ENCODE measurements around the gene BFSP2. TPM values are rescaled to one million over a fixed set of nuclear protein-coding genes. Genes with fewer than 3 reads are reported as not detected.

Gene BFSP2, protein sequence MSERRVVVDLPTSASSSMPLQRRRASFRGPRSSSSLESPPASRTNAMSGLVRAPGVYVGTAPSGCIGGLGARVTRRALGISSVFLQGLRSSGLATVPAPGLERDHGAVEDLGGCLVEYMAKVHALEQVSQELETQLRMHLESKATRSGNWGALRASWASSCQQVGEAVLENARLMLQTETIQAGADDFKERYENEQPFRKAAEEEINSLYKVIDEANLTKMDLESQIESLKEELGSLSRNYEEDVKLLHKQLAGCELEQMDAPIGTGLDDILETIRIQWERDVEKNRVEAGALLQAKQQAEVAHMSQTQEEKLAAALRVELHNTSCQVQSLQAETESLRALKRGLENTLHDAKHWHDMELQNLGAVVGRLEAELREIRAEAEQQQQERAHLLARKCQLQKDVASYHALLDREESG
- under 1 TPM in 1 of 2 experiments, not detected in 1; 0.61 TPM for total RNA-seq

- ChIA-PET CTCF (interaction anchor here (0.6 kb wide), 1 partner anchor 245 kb away, joined by 3 read pairs; no protein-coding TSS in a partner anchor), POLR2A (no interaction called here)
Measured at GRCh38 chr3:133400006-133400515, at the start of gene BFSP2. BFSP2 (plus strand) TSS chr3:133400056; CDS start chr3:133400084, 28 bp downstream.

- POLR2A ChIA-PET, result no interaction called here
- CTCF ChIA-PET, result no interaction called here
Measured at GRCh38 chr3:133354721-133355120, 45.1 kb upstream of the BFSP2 start.

DNA sequence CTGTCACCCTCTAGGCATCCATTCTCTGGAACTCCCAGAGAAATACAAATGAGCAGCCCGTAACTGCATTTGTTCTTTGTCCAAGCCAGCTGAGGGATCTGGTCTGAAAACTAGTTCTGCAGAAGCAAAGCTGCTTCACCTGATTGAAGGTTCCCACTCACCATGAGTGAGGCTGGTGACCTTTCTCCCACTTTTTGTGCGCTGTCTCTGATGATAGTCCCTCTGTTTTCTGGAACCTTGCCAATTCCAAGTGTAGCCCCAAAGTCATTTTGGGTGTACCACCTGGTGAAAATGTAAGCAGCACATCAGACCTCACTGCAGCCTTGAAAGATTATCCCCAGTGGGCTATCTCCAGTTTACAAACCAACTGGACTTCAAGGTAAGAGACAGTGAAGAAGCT, 39.4 kb upstream of the BFSP2 start:
- ChIA-PET CTCF (no interaction called here), POLR2A (no interaction called here)

- ChIA-PET POLR2A (no interaction called here), CTCF (no interaction called here)
Measured at GRCh38 chr3:133361011-133361410, 38.8 kb upstream of the BFSP2 start.

DNA sequence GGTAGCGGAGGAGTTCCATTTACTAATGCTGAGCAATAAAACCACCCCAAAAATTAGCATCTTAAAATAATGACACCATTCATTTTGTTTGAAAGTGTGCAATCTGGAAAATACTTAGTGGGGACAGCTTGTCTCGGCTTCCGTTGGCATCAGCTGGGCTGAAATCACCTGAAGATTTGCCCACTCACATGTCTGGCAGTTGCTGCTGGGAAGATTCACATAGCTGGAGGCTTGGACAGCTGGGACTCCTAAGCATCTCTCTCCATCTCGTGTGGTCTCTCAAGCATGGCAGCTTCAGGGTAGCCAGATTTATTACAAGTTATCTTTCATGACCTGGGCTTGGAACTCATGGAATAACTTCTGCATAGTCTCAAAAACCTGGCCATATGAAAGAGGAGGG, 38.4 kb upstream of the BFSP2 start:
- ChIA-PET CTCF (no interaction called here), POLR2A (no interaction called here)

- ChIA-PET CTCF (no interaction called here), POLR2A (no interaction called here)
Measured at GRCh38 chr3:133362539-133362938, 37.3 kb upstream of the BFSP2 start.

DNA sequence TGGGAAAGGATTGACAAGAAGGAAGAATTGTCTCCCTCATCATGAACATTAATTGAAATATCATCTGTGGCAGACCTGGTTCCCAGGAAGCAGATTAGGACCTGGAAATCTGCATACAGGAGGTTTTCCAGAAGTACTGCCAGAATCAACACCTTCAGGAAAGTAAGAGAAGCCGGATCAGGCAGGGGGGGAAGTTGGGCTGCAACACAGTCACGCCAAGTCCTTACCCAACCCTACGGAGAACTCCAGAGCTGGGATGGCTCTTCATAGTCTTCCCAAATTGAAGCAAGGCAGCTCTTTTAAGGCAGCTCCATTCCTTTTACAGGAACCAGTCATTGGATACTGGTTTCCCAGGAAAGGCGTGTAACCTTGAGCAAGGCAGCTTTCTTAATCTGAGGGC, 35.2 kb upstream of the BFSP2 start:
- CTCF ChIA-PET, result no interaction called here

DNA sequence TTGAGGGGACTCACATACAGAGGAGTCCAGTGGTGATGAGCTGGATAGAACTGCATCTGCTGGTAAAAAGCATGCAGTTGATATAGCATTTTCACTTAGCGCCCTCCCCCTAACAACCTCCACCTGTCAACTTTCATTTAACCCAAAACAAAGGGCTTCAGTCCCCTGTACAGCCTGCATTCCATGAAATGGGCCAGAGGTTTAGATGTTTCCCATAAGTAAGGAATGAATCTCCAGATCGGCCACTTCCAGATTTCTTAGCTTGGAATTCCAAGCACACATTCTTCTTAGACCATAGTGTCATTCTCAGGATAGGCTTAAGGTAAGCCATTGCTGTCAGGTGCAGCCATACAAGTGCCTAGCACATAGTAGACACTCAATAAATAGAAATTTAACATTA, 32.9 kb upstream of the BFSP2 start:
- ChIA-PET POLR2A (no interaction called here), CTCF (interaction anchor here (0.5 kb wide), 1 partner anchor 23 kb away, joined by 5 read pairs; no protein-coding TSS in a partner anchor)

More for the DNA sequence above, 35.2 kb upstream of the BFSP2 start:
- POLR2A ChIA-PET, result no interaction called here

DNA sequence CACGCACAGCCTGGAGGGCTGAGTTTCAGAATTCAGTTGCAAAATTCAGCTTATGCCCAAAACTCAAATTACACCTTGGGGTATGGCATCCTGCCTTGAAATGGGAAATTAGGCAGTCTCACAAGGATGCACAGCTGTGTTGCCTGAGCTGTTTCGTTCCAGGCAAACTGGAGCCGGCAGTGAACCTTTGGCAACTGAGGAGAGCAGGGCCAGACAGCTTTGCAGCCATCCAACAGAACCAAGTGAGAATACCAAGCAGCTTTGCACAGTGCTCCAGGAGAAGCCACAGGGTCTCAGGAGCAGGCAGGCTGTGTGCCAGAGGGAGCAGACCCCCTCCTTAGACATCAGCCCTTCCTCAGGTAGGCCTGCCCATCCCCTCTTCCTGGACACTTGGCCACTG, 32.5 kb upstream of the BFSP2 start:
- ChIA-PET CTCF (interaction anchor here (0.5 kb wide), 1 partner anchor 22 kb away, joined by 5 read pairs; no protein-coding TSS in a partner anchor), POLR2A (no interaction called here)

DNA sequence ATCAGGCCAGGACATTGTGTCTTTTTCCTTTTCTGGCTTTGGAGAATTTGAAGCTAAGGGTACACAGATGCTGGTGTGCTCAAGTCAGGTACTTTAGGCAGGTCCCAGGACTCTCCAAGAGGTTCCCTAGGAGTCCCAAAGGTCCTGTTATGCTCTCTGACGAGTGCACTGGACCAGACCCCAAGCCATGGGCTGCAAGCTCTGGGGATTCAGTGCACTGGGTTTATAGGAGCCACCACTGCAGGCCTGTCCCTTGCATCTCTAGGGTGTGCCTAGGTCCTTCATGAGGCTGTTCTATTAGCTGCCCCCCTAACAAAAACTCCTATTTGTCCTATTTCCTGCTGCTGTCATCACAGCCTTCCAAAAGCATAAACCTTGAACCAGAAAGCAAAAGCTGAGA, 31.9 kb upstream of the BFSP2 start:
- CTCF ChIA-PET, result no interaction called here
- POLR2A ChIA-PET, result no interaction called here

GRCh38 chr3:133368371-133369067, 31.3 kb upstream of the BFSP2 start:
- ChIA-PET CTCF (no interaction called here), POLR2A (no interaction called here)

DNA sequence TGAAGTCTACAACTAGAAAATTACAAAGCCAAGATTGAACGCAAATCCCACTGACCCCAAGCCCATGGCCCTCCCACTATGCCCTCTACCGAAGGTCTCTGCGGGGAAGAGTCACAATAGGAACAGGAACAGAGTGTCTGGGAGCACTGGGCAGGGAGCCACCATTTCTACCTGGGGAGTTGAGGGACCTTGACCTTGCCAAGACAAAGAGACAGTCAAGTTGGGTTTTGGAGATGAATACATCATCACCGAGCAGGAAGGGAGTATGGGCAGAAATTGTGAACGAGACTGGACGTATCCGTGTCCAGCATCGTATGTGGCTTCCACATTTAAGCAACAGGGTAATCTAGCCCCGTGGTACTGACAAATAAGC, 30.8 kb upstream of the BFSP2 start:
- CTCF ChIA-PET, result no interaction called here

GRCh38 chr3:133371181-133371580, 28.7 kb upstream of the BFSP2 start:
- POLR2A ChIA-PET, result no interaction called here
- CTCF ChIA-PET, result interaction anchor here (0.6 to 0.7 kb wide), 2 partner anchors 12 to 148 kb away, joined by 3 read pairs; no protein-coding TSS in a partner anchor

More for the DNA sequence above, 30.8 kb upstream of the BFSP2 start:
- POLR2A ChIA-PET, result no interaction called here

DNA sequence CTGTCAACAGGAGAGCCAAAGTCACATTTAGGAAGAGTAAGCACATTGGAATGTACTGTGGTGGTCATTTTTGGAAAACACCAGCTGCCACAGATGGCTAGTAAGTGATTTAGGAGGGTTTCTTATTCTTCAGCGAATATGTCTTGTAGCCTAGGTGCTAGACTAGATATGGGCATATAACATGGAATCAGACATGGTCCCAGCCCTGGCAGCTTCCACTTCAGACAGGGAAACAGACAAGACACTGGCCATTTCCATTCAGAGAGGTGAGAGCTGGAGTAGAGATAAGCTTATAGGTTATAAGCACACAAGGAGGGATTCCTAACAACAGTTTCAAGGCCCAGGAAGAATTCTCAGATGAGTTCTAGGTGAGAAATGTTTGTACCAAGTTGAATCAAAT, 28.2 kb upstream of the BFSP2 start:
- POLR2A ChIA-PET, result no interaction called here

DNA sequence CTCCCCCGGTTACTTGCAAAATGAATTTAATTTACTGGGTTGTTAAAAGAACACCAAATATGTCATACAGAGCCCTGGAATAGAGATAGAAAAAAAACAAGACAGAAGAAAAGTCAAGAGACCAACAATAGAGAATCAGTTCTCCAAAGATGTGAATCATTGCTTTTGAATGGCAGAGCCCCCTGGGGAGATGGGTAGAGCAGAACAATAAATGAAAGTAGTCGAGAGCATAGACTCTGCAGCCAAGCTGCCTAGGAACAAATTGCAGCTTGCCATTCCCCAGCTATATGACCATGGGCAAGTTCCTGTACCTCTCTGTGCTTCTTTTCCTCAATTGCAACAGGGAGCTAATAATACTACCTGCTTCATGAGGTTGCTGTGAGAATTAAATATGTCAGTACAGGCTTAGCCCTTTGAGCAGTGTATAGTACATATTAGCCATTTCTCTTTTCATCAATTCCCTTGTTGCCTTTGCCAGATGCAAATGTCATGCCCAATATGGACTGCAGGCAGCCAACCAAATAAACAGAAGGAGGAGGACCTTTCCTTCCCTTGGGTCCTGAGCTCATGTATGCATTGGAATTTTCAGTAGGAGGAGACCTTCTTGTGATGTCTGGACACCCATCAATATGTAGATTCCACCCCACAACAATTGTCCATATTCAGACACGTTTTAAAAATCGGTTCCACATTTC, 25.0 kb upstream of the BFSP2 start:
- ChIA-PET POLR2A (no interaction called here), CTCF (no interaction called here)

More for the DNA sequence above, 28.2 kb upstream of the BFSP2 start:
- CTCF ChIA-PET, result no interaction called here

- POLR2A ChIA-PET, result no interaction called here
- CTCF ChIA-PET, result no interaction called here
Measured at GRCh38 chr3:133375403-133375745, 24.5 kb upstream of the BFSP2 start.

DNA sequence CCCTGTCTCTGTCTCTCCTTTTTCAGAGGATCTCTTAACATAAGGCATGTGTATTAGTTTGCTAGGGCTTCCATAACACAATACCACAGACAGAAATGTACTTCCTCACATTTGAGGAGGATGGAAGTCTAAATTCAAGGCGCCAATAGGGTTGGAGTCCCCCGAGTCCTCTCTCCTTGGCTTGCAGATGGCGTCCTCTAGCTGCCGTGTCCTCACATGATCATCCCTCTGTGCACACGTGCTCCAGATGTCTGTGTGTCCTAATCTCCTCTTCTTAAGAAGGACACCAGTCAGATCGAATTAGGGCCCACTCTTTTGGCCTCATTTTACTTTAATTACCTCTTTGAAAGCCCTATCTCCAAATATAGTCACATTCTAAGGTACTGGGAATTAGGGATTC, 23.0 kb upstream of the BFSP2 start:
- ChIA-PET POLR2A (no interaction called here), CTCF (no interaction called here)

DNA sequence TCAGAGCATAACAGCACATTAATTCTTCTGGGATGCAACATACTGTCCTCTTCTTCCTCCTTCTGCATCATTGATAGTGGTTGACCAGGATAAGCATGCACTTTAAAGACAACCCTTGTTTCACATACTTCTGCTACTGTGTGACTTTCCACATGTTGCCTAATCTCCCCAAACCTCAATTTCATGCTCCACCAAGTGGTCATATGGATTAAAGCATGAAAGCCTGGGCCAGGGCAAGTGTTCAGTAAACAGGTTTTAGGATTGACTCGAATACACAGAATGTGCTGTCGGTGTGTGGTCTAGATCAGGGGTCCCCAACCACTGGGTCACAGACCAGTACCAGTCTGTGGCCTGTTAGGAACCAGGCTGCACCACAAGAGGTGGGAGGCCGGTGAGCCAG, 22.5 kb upstream of the BFSP2 start:
- POLR2A ChIA-PET, result no interaction called here
- CTCF ChIA-PET, result interaction anchor here (0.6 kb wide), 1 partner anchor 150 kb away, joined by 3 read pairs; no protein-coding TSS in a partner anchor

DNA sequence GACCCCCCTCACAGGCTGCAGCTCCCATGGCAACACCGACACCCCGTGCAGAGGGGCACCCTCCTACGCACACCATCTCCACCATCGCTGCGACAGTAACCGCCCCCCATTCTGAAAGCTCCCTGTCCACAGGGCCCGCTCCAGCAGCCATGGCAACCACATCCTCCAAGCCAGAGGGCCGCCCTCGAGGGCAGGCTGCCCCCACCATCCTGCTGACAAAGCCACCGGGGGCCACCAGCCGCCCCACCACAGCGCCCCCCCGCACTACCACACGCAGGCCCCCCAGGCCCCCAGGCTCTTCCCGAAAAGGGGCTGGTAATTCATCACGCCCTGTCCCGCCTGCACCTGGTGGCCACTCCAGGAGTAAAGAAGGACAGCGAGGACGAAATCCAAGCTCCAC, 19.9 kb upstream of the BFSP2 start:
- POLR2A ChIA-PET, result no interaction called here
- CTCF ChIA-PET, result no interaction called here

DNA sequence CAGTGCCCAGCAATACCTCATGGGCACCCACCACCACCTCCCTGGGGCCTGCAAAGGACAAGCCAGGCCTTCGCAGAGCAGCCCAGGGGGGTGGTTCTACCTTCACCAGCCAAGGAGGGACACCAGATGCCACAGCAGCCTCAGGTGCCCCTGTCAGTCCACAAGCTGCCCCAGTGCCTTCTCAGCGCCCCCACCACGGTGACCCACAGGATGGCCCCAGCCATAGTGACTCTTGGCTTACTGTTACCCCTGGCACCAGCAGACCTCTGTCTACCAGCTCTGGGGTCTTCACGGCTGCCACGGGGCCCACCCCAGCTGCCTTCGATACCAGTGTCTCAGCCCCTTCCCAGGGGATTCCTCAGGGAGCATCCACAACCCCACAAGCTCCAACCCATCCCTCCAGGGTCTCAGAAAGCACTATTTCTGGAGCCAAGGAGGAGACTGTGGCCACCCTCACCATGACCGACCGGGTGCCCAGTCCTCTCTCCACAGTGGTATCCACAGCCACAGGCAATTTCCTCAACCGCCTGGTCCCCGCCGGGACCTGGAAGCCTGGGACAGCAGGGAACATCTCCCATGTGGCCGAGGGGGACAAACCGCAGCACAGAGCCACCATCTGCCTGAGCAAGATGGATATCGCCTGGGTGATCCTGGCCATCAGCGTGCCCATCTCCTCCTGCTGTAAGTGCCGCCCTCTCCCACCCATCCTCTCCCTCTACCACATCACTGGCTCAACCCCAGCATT, 19.2 kb upstream of the BFSP2 start:
- CTCF ChIA-PET, result no interaction called here

More for the DNA sequence above, 19.2 kb upstream of the BFSP2 start:
- POLR2A ChIA-PET, result no interaction called here
